Keratinocyte (primary cell): ENCODE measurements around the gene KIAA1217.

Source experiments
- CTCF ChIP-seq, 3 experiments: IDR thresholded peaks in 1 of 3; conservative IDR thresholded peaks in 1 of 3; optimal IDR thresholded peaks in 1 of 3; 2 replicates in 2 of 3; 3 replicates in 1 of 3; pipeline versions ENCODE3 to v1.5.1; 2011; ENCODE audit warnings: low read length in 3 of 3, mild to moderate bottlenecking in 3 of 3, moderate library complexity in 2 of 3, control low read depth in 1 of 3, inconsistent platforms in 1 of 3; ENCODE audit not compliant: insufficient read depth in 2 of 3; ENCODE audit errors: extremely low read depth in 1 of 3
- EZH2 ChIP-seq: IDR thresholded peaks from one replicate; pipeline ENCODE4 v1.6.1; 2012; ENCODE audit warnings: inconsistent platforms, mild to moderate bottlenecking, low read length, moderate library complexity

DNA sequence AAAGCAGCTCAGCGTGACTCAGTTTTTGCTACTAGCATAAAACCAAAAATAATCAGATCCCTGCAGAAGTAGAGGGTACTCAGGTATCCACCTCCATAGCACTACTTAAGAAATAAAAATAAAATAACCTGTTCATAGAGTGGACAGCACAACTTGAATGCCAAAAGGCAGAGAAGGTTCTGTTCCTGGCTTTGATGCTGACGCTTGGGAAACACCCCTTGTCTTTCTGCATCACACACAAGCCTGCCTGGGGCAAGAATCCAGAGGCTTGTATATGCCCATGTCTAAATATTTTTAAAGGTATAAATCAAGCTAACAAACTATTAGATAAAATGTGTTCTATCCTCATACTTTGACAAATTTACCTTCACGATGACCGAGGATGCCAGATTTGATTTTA lies 207.3 kb downstream of the KIAA1217 start:
- no peak for TF ChIP-seq CTCF (optimal IDR thresholded peaks at IDR 0.05 in 1 of 3, IDR thresholded peaks at IDR 0.05 in 1 of 3, conservative IDR thresholded peaks at IDR 0.05 in 1 of 3; ENCODE audit: extremely low read depth in 1 of 3, insufficient read depth in 2 of 3, low read length in 3 of 3)
- TF ChIP-seq EZH2: no peak
